ENCODE data around the gene IFT22.

DNA sequence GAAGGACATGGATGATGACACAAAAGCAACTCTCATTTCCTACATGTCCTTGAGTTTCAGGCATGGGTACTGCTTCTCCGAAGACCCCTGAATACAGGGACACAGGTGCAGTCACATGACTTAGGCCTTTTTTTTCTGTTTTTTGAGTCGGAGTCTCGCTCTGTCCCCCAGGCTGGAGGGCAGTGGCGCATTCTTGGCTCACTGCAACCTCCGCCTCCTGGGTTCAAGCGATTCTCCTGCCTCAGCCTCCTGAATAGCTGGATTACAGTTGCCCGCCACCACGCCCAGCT is 26.8 kb downstream of the IFT22 start:
- TF ChIP-seq YY1 (IDR thresholded peaks at IDR 0.05; ENCODE audit: insufficient read depth, insufficient read length): no peak
- TF ChIP-seq ZNF274 (IDR thresholded peaks at IDR 0.05; ENCODE audit: low read depth, low read length): no peak
- no peak for TF ChIP-seq SUZ12 (IDR thresholded peaks at IDR 0.05; ENCODE audit: extremely low read depth, insufficient read depth, insufficient read length)
